ENCODE data around the gene GKN1. TPM values are rescaled to one million over a fixed set of nuclear protein-coding genes. Genes with fewer than 3 reads are reported as not detected.

Gene GKN1
- total RNA-seq, 2 experiments from 2014 or later: not detected

DNA sequence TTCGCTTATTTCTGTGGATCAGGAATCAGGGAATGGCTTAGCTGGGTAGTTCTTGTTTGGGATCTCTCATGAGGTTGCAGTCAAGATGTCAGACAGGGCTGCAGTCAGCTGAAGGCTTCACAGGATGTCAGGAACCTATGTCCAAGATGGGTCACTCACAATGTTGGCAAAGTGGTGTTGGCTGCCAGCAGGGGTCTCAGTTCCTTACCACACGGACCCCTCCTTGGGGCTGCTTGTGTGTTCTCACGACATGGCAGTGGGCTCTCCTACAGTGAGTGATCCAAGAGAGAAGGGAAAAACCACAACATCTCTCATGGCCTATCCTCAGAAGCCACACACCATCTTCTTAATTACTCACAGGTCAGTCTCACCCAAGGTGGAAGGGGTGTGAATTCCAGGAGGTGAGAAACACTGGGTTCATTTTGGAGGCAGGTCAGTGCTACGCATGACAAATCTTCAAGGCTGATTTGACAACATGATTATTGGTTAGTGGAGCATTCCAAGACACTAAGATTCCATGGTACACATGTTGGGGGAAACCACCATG, 37.2 kb downstream of the GKN1 start:
- Histone ChIP-seq H3K27ac (ENCODE audit: low read depth in 1 of 2, low read length in 2 of 2) (no peak overlapping the region), H3K4me3 (ENCODE audit: low read length) (no peak overlapping the region), H3K36me3 (ENCODE audit: insufficient read depth, low read length) (no peaks in the 10 kb centered on the region), H3K27me3 (ENCODE audit: control insufficient read depth in 1 of 2, insufficient read depth in 2 of 2, low read length in 2 of 2) (peaks cover 38 to 40% of the 10 kb centered on the region in 2 experiments), H3K9me3 (ENCODE audit: control insufficient read depth in 1 of 2, insufficient read depth in 1 of 2, low read length in 2 of 2) (peaks cover 0 to 6% of the 10 kb centered on the region in 2 experiments), H3K4me1 (ENCODE audit: insufficient read depth, low read length) (peaks cover 20% of the 10 kb centered on the region)
- H3K36me3 Mint-ChIP-seq (ENCODE audit: low read depth): no peaks in the 10 kb centered on the region
- H3K27me3 Mint-ChIP-seq: peaks cover 52% of the 10 kb centered on the region
- DNase-seq (no peak), ATAC-seq (ENCODE audit: poor library complexity) (no peak)
- peak overlapping the region; percentile 62 for H3K4me3 Mint-ChIP-seq
- intact Hi-C loops (cut with DNase I, micrococcal nuclease): no loop called here
- ChIA-PET POLR2A (no interaction called here), CTCF (no interaction called here)
- H3K9me3 Mint-ChIP-seq: no peaks in the 10 kb centered on the region
- peaks cover 16% of the 10 kb centered on the region for H3K4me1 Mint-ChIP-seq (ENCODE audit: low read depth)
- no peak for TF ChIP-seq CTCF (IDR thresholded peaks at IDR 0.05)
- no peak overlapping the region for H3K27ac Mint-ChIP-seq

DNA sequence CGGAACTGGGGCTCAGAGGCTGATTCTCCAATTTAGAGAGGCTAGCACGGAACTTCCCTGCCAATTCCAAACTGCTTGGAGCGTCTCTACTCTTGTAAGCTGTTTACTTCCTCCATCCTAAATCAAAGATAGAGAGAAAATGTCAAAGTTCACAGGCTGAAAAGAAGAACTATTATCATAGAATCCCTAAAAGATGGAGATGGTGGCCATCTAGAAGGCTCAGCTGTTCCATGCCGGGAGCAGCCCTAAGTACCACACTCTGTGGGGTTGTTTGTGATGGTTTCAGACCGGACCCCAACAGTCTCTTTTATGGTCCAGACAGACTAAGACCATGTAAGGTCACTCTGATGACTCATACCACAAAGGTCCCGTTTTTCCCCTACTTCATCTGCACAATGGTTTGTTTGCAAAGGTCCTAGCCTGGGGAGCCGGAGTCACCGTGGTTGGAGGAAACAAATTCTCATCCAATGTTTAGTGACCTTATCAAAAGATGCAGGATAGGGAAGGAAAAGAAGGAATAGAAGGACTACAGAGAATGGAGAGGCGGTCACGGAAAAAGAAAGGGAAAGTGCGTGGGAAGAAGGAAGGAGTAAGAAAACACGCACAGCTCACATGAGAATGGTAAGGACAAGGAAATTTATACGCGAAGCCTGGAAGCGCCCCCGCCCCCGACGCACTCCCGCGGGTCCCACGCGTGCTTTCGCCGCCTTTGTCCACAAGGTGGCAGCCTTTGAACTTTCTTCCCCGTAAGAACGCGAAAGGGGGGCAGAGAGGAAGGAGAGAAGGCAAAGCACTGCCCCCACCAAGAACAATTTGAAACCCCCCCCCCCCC, 38.1 kb downstream of the GKN1 start:
- H3K4me3 Mint-ChIP-seq: peak overlapping the region; percentile 75

More for the DNA sequence above, 38.1 kb downstream of the GKN1 start:
- peaks cover 59% of the 10 kb centered on the region for H3K27me3 Mint-ChIP-seq
- ATAC-seq (ENCODE audit: poor library complexity) (peak; percentile 57), DNase-seq (peak; percentile 5 to 66 (median 35))
- intact Hi-C loops (cut with DNase I, micrococcal nuclease): no loop called here
- ChIA-PET POLR2A (no interaction called here), CTCF (interaction anchor here (0.6 kb wide), 2 partner anchors 19 to 1676 kb away, joined by 3 read pairs; no protein-coding TSS in a partner anchor)
- peak; percentile 65 for TF ChIP-seq CTCF (IDR thresholded peaks at IDR 0.05)
- no peak overlapping the region for H3K27ac Mint-ChIP-seq
- Histone ChIP-seq H3K27ac (ENCODE audit: low read depth in 1 of 2, low read length in 2 of 2) (no peak overlapping the region), H3K4me1 (ENCODE audit: insufficient read depth, low read length) (peaks cover 20% of the 10 kb centered on the region), H3K9me3 (ENCODE audit: control insufficient read depth in 1 of 2, insufficient read depth in 1 of 2, low read length in 2 of 2) (peaks cover 0 to 6% of the 10 kb centered on the region in 2 experiments), H3K36me3 (ENCODE audit: insufficient read depth, low read length) (no peaks in the 10 kb centered on the region), H3K27me3 (ENCODE audit: control insufficient read depth in 1 of 2, insufficient read depth in 2 of 2, low read length in 2 of 2) (peaks cover 46 to 48% of the 10 kb centered on the region in 2 experiments), H3K4me3 (ENCODE audit: low read length) (peak overlapping the region; percentile 64)
- no peaks in the 10 kb centered on the region for H3K9me3 Mint-ChIP-seq
- peaks cover 16% of the 10 kb centered on the region for H3K4me1 Mint-ChIP-seq (ENCODE audit: low read depth)
- H3K36me3 Mint-ChIP-seq (ENCODE audit: low read depth): no peaks in the 10 kb centered on the region

Measured in CD4-positive, alpha-beta T cell (primary cell).